GM18870 (cell line): ENCODE results near the gene RNF212B.
"Not testable (repeated sequence)": the region's sequence is repeated elsewhere in the genome, so short reads cannot be mapped to it uniquely, and the experiment has no call there.

Source experiments
- ATAC-seq: cut with Tn5 transposase; IDR thresholded peaks from one replicate; pipeline ENCODE4 v1.9.1; 2021; ENCODE audit warnings: moderate library complexity; ENCODE audit not compliant: unreplicated experiment

Gene RNF212B

GRCh38 chr14:23237772-23238594 lies at the start of gene RNF212B:
Gene RNF212B (plus strand): TSS chr14:23237936. CDS start chr14:23240346, 2,410 bp downstream.
- no peak for ATAC-seq

DNA sequence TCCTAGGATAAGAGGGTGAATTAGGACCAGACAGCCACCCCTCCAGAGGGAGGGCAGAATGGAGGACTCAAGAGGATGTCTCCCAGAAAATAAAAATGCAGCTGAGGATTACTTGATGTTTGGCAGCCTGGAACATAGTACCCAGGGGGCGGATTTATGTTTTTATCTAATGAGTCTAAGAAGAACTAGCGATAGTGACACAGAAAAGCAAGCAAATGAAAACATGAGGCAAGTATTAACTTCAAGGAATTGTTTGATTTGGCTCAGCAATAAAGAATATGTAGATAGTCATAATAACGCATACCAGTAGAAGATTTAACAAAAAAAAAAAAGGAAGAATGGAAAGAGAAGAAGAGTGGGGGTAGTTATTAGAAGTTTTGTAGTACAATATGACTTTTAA lies 44.3 kb upstream of the RNF212B start:
- no peak for ATAC-seq

GRCh38 chr14:23195552-23196101 lies 42.1 kb upstream of the RNF212B start:
- ATAC-seq = no peak

- ATAC-seq = not testable (repeated sequence)
Measured at GRCh38 chr14:23196487-23196886, 41.2 kb upstream of the RNF212B start.

- not testable (repeated sequence) for ATAC-seq
Measured at GRCh38 chr14:23199141-23199540, 38.6 kb upstream of the RNF212B start.

DNA sequence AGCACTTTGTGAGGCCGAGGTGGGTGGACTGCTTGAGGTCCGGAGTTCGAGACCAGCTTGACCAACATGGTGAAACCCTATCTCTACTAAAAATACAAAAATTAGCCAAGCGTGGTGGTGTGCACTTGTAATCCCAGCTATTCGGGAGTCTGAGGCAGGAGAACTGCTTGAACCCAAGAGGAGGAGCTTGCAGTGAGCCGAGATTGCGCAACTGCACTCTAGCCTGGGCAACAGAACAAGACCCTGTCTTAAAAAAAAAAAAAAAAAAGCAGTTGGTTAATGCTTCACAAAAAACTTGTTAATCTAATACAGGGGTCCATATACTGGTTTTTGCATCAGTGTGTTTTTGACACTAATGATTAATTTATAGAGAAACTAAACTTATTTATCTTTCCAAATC lies 35.7 kb upstream of the RNF212B start:
- ATAC-seq = no peak

DNA sequence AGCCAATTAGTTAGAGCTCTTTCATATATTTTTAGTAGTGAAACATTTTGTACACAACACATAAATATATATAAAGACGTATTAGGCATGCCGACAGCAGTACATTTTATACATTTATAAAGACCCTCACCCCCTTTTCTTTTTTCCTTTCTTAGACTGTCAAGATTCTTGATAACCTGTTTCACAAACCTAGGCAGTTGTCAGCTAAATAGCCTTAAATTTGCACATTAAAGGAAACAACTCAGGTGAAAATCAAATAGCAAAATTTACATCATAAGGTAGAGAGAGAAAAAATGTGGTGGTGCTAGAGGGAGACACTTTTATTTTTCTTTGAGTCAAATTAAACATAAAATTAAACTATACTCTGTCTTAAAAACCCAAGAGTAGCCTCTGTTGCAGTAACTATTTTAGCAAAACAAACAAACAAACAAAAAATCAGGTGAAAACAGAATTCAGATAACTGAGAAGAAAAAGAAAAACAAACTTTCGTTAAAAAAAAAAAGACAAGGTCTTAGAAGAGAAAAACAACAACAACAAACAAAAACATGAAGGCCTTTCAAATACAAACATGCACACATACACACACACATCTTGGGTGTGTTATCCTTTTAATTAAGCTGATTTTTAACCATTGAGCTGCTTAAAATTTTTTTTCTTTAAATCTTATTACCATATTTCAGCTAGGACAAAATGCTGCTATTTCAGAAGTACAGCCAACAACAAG lies 31.2 kb upstream of the RNF212B start:
- ATAC-seq = no peak

DNA sequence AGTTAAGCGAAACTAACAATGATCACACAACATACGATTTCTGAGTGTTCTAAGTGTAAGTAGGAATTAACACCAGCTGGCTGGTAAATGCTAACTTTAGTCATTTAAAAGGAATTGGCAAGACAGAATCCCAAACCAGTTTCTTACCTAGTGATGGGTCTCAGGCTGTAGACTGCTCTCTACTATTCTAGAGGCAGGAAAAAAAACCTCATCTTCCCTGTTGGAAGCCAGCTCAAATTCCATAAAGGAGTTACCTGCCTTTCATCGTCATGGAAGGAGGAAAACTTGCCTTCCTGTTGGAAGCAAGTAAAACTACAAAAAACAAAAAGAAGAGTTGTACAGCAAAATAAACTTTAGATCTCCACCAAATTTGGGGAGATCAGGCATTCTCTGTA lies 30.6 kb upstream of the RNF212B start:
- no peak for ATAC-seq

DNA sequence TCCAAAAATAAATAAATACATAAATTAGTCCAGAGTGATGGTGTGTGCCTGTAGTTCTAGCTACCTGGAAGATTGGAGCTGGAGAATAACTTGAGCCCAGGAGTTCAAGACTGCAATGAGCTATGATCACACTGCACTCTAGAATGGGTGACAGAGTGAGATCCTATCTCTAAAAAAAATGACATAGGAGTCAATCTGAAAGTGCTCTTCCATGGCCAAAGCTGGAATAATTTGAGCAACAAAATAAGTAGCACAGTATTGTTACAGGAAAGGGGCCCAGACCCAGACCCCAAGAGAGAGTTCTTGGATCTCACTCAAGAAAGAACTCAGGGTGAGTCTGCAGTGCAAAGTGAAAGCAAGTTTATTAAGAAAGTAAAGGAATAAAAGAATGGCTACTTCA lies 29.4 kb upstream of the RNF212B start:
- ATAC-seq = no peak

DNA sequence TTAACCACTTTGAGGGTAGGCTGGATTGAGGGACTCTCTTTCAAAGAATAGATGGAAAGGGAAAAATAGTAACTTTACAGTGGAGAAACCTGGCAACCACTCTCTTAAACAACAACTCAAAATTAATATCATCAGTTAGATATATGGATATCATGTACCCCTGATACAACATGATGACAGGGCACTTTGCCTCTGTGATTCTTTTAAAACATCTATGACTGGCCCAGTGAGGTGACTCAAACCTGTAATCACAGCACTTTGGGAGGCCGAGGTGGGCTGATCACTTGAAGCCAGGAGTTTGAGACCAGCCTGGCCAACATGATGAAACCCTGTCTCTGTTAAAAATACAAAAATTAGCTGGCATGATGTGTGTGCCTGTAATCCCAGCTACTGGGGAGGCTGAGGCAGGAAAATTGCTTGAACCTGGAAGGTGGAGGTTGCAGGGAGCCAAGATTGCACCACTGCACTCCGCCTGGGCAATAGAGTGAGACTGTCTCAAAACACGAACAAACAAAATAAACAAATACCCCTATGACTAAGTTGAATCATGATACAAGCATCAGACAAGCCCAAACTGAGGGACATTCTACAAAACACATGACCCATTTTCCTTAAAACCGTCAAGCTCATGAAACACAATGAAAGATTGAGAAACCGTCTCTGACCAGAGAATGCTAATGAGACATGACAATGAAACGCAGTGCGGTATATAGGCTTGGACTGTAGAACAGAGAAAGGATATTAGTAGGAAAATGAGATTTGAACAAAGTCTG lies 27.9 kb upstream of the RNF212B start:
- ATAC-seq = no peak

GRCh38 chr14:23215421-23215820 lies 22.3 kb upstream of the RNF212B start:
- ATAC-seq = no peak

DNA sequence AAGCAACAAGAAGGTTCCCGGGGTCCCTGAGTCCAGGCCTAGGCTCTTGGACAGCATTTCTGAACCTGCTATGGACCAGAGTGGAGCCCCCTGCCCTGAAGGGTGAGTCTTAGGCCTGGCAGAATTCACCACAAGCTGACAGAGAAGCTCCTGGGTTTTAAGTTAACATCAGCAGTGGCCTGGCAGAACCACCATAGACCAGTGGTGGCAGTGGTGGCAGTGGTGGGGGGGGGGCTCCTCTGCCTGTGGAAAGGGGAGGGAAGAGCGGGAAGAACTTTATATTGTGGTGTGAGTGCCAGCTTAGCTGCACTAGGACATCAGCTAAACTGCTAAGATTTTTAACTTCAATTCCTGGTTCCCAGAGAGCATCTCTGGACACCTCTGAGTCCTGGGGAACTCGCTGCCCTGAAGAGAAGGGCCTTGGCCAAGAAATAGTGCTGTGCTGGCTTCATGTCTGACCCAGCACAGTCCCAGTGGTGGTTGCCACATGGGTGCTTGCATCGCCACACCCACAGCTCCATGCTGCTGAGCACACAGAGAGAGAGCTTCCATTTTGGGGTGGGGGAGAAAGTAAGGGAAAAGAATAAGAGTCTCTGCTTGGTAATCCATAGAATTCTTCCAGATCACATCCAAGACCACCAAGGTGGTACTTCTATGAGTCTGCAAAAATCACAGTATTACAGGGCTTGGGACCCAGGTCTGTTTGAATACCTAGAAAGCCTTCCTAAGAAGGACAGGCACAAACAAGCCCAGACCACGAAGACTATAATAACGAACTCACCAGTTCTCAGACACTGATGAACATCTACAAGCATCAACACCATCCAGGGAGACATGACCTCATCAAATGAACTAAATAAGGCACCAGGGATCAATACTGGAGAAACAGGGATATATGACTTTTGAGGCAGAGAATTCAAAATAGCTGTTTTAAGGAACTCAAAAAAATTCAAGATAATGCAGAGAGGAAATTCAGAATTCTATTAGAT lies 20.4 kb upstream of the RNF212B start:
- no peak for ATAC-seq

- no peak for ATAC-seq
Measured at GRCh38 chr14:23219075-23219474, 18.7 kb upstream of the RNF212B start.

DNA sequence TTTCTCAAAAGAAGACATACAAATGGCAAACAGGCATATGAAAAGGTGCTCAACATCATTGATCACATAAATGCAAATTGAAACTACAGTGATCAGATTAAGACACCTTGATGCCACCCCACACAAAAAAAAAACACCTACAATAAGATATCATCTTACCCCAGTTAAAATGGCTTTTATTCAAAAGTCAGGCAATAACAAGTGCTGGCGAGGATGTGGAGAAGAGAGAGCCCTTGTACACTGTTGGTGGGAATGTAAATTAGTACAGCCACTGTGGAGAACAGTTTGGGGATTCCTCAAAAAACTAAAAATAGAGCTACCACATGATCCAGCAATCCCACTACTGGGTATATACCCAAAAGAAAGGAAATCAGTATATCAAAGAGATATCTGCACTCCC lies 12.8 kb upstream of the RNF212B start:
- ATAC-seq = not testable (repeated sequence)

- ATAC-seq = no peak
Measured at GRCh38 chr14:23227566-23227965, 10.2 kb upstream of the RNF212B start.

DNA sequence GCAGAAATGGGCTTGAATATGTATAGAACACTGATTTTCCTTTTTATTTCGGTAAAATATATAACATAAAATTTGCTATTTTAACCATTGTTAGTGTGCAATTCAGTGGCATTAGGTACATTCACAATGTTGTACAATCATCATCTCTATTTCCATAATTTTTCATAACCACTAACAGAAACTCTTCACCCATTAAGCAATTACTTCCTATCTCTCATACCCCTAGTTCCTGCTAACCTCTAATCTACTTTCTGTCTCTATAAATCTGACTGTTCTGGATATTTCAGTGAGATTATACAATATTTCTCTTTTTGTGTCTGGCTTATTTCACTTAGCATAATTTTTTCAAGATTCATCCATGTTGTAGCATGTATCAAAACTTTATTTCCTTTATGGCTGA lies 8.9 kb upstream of the RNF212B start:
- no peak for ATAC-seq

DNA sequence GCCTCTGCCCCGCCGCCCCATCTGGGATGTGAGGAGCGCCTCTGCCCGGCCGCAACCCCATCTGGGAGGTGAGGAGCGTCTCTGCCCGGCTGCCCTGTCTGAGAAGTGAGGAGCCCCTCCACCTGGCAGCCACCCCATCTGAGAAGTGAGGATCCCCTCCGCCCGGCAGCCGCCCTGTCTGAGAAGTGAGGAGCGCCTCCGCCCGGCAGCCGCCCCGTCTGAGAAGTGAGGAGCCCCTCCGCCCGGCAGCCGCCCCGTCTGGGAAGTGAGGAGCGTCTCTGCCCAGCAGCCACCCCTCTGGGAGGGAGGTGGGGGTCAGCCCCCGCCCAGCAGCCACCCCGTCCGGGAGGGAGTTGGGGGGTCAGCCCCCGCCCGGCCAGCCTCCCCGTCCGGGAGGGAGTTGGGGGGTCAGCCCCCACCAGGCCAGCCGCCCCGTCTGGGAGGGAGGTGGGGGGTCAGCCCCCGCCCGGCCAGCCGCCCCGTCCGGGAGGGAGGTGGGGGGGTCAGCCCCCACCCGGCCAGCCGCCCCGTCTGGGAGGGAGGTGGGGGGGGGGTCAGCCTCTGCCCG lies 5.4 kb upstream of the RNF212B start:
- not testable (repeated sequence) for ATAC-seq

- no peak for ATAC-seq
Measured at GRCh38 chr14:23240661-23241060, 2.9 kb downstream of the RNF212B start.

GRCh38 chr14:23241061-23241715 lies 3.5 kb downstream of the RNF212B start:
- not testable (repeated sequence) for ATAC-seq
